ENCODE results near the gene PAPLN.

Gene PAPLN

DNA sequence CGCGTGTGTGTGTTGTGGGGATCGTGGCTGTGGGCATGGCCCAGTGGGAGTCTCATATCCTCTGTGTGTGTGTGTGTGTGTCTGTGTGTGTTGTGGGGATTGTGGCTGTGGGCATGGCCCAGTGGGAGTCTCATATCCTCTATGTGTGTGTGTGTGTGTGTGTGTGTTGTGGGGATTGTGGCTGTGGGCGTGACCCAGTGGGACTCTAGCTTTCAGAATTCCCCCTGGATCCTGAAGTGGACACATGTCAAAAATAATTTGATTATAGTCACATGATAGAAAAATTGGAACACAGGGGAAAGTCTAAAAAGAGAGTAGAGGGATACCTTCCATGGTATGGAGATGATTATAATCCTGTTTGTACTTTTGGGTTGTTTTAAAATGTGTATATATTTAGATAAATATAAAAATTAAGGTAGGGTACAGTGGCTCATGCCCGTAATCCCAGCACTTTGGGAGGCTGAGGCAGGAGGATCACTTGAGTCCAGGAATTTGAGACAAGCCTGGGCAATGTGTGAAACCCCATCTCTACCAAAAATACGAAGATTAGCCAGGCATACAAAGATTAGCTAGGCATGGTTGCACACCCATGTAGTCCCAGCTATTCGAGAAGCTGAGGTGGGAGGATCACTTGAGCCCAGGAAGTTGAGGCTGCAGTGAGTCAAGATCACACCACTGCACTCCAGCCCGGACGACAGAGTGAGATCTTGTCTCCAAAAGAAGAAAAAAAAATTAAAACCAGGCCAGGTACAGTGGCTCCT, 11.0 kb downstream of the PAPLN start:
- no peak for DNase-seq

DNA sequence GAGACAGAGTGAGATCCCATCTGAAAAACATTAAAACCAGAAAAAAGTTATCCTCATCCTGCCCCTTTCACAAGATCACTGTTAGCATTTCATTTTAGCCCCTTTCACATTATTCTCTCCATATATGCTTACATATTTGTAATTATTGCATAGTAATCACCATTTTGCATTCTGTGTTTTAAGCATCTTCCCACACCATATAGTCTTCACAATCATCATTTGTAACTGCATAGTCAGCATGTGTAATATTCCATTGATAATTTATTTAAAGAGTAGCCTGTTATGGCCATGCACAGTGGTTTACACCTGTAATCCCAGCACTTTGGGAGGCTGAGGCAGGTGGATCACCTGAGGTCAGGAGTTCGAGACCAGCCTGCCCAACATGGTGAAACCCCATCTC, 11.8 kb downstream of the PAPLN start:
- no peak for DNase-seq

DNA sequence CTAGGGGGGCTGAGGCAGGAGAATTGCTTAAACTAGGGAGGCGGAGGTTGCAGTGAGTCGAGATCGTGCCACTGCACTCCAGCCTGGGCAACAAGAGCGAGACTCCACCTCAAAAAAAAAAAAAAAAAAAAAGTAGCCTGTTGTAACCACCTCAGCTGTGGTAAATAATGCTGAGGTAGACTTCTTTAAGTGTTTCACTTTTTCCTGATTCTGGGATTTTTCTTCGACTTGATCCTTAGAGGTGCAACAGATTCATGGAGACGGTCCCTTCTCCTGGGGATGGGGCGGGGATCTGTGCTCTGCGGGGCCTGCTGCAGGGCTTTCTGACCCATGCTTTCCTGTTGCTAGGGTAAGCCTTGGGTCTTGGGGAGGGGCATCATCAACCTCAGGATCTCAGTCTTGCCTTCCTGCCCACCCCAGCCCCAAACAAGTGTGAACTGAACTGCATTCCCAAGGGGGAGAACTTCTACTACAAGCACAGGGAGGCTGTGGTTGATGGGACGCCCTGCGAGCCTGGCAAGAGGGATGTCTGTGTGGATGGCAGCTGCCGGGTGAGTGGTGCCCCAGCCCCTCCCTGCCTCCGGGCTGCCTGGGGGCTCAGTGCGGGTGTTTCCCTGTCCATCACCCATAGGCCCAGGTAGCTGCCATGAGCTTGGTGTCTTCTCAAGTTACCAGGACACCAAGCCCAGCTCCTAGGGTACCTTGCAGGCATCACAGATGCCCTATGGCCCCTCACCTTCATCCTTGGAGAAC, 12.4 kb downstream of the PAPLN start:
- DNase-seq, result no peak

DNA sequence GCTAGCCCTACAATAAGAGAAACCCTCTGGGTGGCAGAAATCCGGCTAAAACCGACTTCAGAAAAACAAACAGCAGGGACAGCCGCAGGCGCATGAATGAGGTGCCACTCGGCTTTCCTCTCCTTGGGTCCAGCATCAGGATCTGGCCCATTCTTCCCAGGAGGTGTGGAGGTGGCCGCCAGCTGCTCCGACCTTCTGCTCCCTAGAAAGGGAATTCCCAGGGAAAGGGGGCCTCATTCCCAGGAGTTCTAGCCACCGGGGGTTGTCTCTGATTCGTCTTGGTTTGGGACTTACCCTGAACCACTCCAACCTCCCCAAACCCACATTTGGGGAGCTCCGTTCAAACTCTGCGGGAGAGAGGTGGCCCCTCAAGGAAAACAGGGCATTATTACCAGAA, 13.0 kb downstream of the PAPLN start:
- no peak for DNase-seq

DNA sequence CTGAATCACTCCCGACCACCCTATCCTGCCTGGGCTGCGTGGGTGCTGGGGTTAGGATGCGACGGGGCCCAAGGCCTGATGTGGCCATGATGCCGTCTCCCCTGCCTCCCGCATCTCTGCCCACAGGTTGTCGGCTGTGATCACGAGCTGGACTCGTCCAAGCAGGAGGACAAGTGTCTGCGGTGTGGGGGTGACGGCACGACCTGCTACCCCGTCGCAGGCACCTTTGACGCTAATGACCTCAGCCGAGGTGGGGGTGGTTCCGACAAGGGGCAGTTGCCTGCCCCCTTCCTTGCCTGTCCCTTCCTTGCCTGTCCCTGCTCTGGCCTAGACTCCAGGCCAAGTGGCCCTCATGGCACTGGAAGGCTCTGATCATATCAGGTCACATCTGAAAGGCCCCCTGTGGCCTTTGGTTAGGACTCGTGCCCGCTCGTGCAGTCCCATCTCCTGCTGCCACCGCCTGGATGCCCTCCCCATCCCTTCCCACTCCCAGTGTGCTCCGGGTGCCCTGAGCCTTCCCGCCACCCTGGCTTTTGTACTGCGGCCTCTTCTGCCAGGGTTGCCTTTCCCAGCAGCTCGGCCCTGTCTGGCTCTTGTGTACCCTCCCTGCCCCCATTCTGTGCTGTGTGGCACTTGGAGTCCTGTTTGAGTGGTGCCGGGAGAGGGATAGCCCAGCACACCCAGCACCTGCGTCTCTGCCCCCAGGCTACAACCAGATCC, 13.6 kb downstream of the PAPLN start:
- no peak for DNase-seq

DNA sequence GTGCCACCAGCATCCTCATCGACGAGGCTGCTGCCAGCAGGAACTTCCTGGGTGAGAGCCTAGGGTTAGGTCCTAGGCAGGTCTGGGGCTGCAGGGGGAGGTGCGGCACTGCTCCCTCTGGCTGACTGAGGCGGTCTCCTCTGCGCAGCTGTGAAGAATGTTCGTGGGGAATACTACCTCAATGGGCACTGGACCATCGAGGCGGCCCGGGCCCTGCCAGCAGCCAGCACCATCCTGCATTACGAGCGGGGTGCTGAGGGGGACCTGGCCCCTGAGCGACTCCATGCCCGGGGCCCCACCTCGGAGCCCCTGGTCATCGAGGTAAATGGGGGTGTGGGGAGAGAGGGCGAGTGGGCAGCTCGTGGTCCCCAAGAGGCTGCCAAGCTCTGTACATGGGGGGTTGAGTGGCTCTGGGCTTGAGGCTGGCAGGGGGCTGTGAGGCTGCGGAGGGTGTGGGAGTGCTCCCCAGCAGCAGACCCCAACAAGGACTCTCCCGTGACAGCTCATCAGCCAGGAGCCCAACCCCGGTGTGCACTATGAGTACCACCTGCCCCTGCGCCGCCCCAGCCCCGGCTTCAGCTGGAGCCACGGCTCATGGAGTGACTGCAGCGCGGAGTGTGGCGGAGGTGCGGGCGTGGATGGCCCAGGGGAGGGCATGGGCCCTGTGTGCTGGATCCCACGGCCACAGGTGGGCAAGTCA, 14.4 kb downstream of the PAPLN start:
- no peak for DNase-seq

DNA sequence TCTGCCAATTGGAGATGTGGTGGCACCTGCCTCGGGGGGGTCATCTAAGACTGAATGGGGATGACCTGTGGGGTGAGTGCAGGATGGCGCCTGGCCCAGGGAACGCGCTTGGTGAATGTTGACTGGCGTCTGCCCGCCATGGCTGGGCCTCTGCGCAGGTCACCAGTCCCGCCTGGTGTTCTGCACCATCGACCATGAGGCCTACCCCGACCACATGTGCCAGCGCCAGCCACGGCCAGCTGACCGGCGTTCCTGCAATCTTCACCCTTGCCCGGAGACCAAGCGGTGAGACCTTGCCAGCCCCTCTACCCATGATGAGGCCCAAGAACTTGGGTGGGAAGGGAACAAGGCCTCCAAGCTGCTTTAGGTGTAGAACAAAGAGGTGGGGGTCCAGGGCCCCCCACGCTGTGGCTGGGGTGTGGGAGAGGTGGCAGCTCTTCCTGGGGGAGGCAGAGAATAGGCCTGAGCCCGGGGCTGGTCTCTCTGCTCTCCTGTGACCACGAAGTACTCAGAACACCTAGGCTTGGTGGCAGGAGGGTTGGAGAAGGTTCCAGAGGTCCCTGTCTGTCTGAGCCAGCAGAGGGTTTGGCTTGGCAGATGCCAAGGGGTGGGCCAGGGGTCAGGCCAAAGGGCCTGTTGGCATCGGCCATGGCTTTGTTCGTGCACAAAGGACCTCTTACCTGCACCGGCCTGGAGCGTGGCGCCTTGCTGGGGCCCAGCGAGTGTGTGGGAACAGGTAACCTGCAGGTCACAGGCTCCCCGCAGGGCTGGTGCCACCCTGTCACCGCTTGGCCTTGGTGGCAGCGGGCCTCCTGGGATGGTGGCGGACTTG, 15.4 kb downstream of the PAPLN start:
- DNase-seq, result no peak

DNA sequence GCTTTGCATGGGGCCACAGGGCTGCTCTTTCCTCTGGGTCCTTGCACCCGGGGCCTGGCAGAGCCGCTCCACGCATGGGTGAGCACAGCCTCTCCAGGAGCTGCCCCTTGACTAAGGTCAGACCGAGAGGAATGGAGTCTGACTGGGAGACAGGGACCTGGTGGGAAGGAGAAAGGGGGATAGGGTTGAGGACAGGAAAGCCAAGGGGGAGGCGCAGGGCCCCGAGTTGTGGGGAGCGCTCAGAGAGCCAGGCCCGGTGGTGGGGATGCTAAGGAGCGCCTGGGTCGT, 16.0 kb downstream of the PAPLN start:
- no peak for DNase-seq

DNA sequence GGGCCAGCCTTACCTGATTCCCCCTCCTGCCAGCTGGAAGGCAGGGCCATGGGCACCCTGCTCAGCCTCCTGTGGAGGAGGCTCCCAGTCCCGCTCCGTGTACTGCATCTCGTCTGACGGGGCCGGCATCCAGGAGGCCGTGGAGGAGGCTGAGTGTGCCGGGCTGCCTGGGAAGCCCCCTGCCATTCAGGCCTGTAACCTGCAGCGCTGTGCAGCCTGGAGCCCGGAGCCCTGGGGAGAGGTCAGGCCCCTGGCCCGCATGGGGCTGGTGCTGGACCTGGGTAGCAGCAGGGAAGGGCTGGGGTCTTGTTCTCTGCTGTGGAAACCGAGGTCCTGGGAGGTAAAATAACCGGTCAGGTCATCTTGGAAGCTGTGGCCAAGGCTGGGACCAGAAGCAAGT, 16.4 kb downstream of the PAPLN start:
- no peak for DNase-seq

DNA sequence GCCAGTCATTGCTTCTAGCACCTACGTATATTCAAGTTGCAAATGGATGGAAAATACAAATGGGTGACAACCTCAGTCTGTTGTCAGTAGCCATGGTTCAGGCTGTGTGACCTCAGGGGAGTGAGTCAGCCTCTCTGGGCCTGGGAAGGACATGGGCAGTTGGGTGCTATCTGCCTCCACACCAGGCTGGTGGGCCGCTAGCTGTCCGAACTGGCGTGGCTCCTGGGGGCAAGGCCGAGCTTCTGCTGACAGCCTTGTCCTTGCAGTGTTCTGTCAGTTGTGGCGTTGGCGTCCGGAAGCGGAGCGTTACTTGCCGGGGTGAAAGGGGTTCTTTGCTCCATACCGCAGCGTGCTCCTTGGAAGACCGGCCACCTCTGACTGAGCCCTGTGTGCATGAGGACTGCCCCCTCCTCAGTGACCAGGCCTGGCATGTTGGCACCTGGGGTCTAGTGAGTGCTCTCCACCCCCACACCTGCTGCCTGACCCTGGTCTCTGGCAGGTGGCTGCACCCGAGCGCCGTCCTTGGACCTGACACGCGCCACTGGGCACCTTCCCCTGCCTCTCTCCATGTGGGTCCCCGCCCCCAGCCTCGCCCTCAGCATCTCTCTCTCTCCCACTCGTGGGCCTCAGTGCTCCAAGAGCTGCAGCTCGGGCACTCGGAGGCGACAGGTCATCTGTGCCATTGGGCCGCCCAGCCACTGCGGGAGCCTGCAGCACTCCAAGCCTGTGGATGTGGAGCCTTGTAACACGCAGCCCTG, 17.1 kb downstream of the PAPLN start:
- no peak for DNase-seq

DNA sequence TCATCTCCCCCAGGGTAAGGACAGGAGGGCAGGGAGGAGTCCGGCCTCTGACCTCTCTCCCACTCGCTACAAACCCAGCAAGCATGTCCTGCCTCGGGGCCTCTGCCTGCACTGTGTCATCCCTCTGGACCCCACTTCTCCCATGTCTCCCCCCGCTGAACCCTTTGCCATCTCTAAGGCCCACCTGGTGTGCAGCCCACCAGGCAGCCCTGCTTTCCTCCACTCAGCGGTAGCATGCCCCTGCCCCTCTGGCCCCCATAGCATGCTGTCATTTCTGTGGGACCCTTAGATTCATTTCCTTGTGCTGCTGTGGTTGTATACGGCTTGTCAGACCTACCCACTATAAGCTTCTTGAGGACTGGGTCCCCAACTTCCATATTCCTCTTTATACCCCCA, 17.7 kb downstream of the PAPLN start:
- DNase-seq, result no peak

DNA sequence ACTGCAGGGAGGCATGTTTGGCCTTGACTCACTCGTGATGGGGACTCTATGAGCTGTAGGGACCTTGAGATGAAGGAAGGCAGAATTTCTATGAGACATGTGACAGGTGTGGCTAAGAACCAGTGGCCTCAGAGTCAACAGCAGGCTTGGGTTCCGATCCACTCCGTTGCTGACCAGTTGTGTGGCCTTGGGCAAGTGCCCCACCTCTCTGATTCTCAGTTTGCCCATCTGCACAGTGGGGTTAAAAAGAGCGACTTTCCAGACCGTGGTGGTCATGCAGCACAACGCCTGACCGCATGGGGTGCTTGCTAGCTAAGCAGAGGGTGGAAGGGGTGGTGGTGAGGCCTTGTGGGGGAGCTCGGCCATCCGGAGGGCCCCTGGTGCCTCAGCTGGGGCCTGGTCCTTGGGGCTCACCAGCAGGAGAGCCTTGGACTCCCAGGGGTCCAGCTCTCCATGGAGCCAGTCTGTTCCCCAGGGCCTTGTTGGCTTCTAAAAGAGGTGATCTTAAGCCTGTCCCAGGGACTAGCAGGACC, 18.5 kb downstream of the PAPLN start:
- no peak for DNase-seq

DNA sequence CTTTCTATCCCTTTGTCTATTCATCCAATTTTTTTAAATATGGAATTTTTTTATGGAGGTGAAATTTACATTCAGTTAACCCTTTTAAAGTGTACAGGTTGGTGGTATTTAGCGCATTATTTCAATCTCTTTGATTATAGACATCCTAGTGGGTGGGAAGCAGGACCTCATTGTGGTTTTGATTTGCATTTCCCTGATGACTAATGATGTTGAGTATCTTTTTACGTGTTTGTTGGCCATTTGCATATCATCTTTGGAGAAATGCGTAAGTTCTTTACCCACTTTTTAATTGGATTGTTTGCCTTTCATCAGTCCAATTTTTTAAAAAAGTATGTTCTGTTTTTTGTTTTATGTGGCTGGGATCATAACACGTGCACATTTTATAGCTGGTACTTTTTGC, 20.8 kb downstream of the PAPLN start:
- no peak for DNase-seq

DNA sequence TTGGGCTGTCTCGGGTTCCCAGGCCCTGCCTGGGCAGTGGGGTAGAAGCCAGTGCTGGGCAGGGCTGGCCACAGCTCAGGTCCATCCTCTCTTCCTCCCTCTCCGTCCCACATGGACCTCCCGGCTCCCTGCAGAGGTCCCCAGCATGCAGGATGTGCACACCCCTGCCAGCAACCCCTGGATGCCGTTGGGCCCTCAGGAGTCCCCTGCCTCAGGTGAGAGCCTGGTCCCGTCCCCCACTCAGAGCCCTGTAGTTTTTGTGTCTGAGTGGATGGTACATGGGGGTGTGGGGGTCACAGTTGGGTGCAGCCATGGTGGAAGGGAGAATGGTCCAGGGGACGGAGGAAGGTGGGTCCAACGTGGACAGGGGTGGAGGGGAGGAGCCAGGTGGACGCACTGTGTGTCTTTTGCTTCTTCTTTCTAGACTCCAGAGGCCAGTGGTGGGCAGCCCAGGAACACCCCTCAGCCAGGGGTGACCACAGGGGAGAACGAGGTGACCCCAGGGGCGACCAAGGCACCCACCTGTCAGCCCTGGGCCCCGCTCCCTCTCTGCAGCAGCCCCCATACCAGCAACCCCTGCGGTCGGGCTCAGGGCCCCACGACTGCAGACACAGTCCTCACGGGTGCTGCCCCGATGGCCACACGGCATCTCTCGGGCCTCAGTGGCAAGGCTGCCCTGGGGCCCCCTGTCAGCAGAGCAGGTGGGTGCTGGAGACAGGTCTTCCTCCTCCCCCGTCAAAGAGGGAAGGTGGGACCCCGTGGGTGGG, 21.7 kb downstream of the PAPLN start:
- DNase-seq, result no peak

DNA sequence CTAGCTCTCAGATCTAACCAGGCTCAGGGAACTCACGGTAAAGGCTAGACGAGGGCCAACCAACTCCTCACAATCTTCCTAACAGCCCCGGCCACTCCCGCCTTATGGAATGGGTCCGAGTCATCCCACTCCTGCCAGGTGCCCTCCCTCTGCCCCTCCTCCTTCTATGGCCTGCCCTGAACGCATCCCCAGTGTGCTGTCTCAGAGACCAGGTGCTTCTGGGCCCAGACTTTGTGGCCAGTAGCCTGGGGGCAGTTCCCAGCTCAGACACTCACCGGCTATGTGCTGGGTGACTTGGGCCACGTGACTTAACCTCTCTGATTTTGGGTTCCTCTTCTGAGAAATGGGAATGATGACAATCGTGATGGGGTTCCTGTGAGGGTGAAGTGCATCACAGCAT, 22.5 kb downstream of the PAPLN start:
- no peak for DNase-seq

DNA sequence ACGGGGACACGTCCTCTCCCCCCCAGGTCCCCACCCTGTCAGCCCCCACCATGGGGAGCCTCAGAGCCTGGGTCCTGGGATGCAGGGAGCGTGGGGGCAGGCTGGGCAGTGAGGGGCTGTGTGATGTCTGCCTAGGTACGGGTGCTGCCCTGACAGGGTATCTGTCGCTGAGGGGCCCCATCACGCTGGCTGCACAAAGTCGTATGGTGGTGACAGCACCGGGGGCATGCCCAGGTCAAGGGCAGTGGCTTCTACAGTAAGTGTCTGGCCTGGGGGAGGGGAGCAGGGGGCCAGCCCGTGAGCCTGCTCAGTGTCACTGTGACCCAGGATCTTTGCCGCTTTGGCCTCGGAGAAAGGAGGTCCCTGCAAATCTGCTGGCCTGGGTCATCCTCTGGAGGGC, 23.3 kb downstream of the PAPLN start:
- DNase-seq, result no peak

DNA sequence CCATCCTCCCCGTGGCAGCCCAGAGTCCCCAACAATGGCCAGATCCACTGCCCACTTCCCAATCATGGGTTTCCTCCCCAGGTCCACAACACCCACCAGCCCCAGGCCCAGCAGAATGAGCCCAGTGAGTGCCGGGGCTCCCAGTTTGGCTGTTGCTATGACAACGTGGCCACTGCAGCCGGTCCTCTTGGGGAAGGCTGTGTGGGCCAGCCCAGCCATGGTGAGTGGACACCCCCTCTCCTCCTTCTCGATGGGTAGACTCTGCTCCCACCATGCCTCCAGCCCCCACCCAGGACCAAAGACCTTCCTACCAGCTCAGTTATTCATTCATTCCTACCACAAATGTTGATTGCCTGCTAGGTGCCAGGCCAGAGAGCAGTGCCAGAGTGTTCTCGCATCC, 23.8 kb downstream of the PAPLN start:
- no peak for DNase-seq

DNA sequence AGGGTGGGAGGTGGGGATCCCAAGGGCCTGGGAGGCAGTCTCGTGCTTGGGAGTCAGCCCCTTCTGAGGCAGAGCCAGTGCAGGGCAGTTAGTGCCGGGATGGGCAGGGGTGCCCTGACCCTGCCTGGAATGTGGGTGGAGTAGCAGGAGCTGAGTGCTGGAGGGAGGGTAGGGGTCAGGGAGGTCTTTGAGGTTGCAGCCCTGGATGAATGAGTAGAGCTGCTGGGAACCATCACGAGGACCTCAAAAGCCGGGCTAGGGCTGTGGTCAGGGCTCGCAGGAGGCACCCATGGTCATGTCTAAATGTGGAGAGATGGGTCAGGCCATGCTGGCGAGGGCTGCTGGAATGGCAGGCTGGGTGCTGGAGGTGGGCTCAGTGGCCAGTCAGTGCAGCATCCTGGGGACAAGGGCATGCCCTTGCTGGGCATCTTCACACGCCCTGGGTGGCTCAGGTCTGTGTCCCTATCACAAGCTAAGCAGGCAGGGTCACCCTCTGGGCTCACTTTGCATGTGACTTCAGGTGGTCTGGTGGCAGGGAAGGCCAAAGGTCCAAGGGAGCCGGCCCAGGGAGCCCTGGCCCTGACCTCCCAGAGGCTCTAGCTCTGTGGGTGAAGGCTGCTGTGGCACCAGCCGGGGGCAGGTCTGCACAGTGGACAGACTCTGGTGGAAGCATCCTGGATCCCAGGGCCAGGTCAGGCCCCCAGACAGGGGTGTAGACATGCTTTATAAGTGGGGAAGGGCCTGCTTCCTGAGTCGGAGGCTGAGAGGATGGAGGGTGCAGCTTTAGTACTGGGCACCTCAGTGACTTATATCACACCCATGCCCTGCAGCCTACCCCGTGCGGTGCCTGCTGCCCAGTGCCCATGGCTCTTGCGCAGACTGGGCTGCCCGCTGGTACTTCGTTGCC, 24.5 kb downstream of the PAPLN start:
- DNase-seq, result no peak

DNA sequence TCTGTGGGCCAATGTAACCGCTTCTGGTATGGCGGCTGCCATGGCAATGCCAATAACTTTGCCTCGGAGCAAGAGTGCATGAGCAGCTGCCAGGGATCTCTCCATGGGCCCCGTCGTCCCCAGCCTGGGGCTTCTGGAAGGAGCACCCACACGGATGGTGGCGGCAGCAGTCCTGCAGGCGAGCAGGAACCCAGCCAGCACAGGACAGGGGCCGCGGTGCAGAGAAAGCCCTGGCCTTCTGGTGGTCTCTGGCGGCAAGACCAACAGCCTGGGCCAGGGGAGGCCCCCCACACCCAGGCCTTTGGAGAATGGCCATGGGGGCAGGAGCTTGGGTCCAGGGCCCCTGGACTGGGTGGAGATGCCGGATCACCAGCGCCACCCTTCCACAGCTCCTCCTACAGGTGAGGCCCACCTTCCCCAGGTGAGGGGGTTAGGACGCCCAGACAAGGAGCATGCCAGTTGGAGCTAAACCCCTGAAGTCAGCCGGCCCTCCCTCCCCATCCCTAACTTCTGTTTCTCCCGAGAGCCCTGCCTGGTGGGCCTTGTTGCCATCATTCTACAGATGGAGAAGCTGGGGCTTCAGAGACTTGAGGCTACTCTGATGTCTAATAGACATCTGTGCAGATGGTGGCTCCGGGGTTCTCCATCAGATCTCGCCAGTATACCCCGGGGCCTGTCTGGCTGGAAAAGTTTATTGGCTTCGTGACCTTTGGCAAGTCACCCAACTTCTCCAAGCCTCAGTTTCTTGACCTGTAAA, 25.3 kb downstream of the PAPLN start:
- no peak for DNase-seq
